Astrocyte (in vitro differentiated cells and primary cell): ENCODE results near the gene GPR137. TPM values are rescaled to one million over a fixed set of nuclear protein-coding genes. Genes with fewer than 3 reads are reported as not detected.

Experiments used
- DNase-seq: peaks from one replicate; pipeline ENCODE4 v3.0.0-alpha.2; 2010; ENCODE audit warnings: low read depth
- FAIRE-seq: peaks from 2 replicates; lab custom pipeline; 2011; peaks lifted over from hg19 to GRCh38; lab: Jason Lieb, UNC
- H2AFZ ChIP-seq: 2 replicates; pipeline ENCODE4 v1.6.0; 2012; ENCODE audit warnings: low read depth, low read length, inconsistent platforms
- H3K27ac ChIP-seq: 2 replicates; pipeline ENCODE4 v1.5.1; 2011; ENCODE audit warnings: low read depth, low read length, inconsistent platforms
- H3K27me3 ChIP-seq: 2 replicates; pipeline ENCODE4 v1.6.0; 2011; ENCODE audit warnings: low read length, inconsistent platforms; ENCODE audit not compliant: insufficient read depth
- H3K36me3 ChIP-seq: 2 replicates; pipeline ENCODE4 v1.5.1; 2011; ENCODE audit warnings: low read length, inconsistent platforms; ENCODE audit not compliant: insufficient read depth
- H3K4me1 ChIP-seq: 2 replicates; pipeline ENCODE4 v1.5.1; 2011; ENCODE audit warnings: low read length, inconsistent platforms; ENCODE audit not compliant: insufficient read depth
- H3K4me2 ChIP-seq: 2 replicates; pipeline ENCODE4 v1.6.0; 2012; ENCODE audit warnings: low read length, inconsistent platforms
- H3K4me3 ChIP-seq: 2 replicates; pipeline ENCODE4 v1.5.1; 2011; ENCODE audit warnings: low read depth, mild to moderate bottlenecking, low read length, inconsistent platforms; ENCODE audit not compliant: insufficient read depth
- H3K79me2 ChIP-seq: 2 replicates; pipeline ENCODE4 v1.6.0; 2012; ENCODE audit warnings: mild to moderate bottlenecking, low read length, inconsistent platforms; ENCODE audit not compliant: insufficient read depth
- H3K9ac ChIP-seq: 2 replicates; pipeline ENCODE4 v1.6.0; 2012; ENCODE audit warnings: mild to moderate bottlenecking, low read length, inconsistent platforms
- H3K9me3 ChIP-seq: 2 replicates; pipeline ENCODE4 v1.5.1; 2012; ENCODE audit warnings: low read depth, mild to moderate bottlenecking, low read length, inconsistent platforms; ENCODE audit not compliant: insufficient read depth
- H4K20me1 ChIP-seq: 2 replicates; pipeline ENCODE4 v1.6.0; 2012; ENCODE audit warnings: low read length, inconsistent platforms; ENCODE audit not compliant: insufficient read depth
- H3K27ac Mint-ChIP-seq: one replicate; pipeline ENCODE4 v1.8.0; 2021; ENCODE audit warnings: mild to moderate bottlenecking, mixed read lengths; ENCODE audit not compliant: unreplicated experiment
- H3K27me3 Mint-ChIP-seq: one replicate; pipeline ENCODE4 v1.8.0; 2021; ENCODE audit warnings: low read depth, mixed read lengths; ENCODE audit not compliant: unreplicated experiment
- H3K36me3 Mint-ChIP-seq: one replicate; pipeline ENCODE4 v1.8.0; 2021; ENCODE audit warnings: low read depth, mixed read lengths; ENCODE audit not compliant: unreplicated experiment
- H3K4me1 Mint-ChIP-seq: one replicate; pipeline ENCODE4 v1.8.0; 2021; ENCODE audit warnings: low read depth, mixed read lengths; ENCODE audit not compliant: unreplicated experiment
- H3K4me3 Mint-ChIP-seq: one replicate; pipeline ENCODE4 v1.8.0; 2021; ENCODE audit warnings: mild to moderate bottlenecking, moderate library complexity, mixed read lengths; ENCODE audit not compliant: unreplicated experiment
- H3K9me3 Mint-ChIP-seq: one replicate; pipeline ENCODE4 v1.8.0; 2021; ENCODE audit warnings: mild to moderate bottlenecking, mixed read lengths; ENCODE audit not compliant: unreplicated experiment
- CTCF ChIP-seq: IDR thresholded peaks from 2 replicates; pipeline ENCODE4 v1.5.1; 2011; ENCODE audit warnings: low read depth, mild to moderate bottlenecking, inconsistent platforms, low read length, moderate library complexity; ENCODE audit not compliant: insufficient read depth
- EZH2 ChIP-seq: IDR thresholded peaks from 2 replicates; pipeline ENCODE4 v1.6.1; 2012; ENCODE audit warnings: mild to moderate bottlenecking, low read length, inconsistent platforms; ENCODE audit not compliant: insufficient read depth
- total RNA-seq: library from RNA; stranded (reverse); gene quantifications from 2 replicates; pipeline ENCODE4 v1.2.1, GENCODE V29; 2021

The GPR137 gene
- total RNA-seq, 1 donor from 2014 or later: 46.8 TPM

GRCh38 chr11:64299847-64300648 lies 14.4 kb downstream of the GPR137 start, which contains the start of gene CATSPERZ:
Gene CATSPERZ, plus strand, starts transcription at chr11:64300358. Its CDS starts 53 bp downstream, at chr11:64300411.
- H3K27me3 Mint-ChIP-seq: peaks cover 57% of the 10 kb centered on the region
- peaks cover 57% of the 10 kb centered on the region for H3K27me3 ChIP-seq
- DNase-seq: no peak
- H3K4me2 ChIP-seq: peak within 1 kb of the TSS; percentile 81
- H4K20me1 ChIP-seq: peaks cover 5% of the 10 kb centered on the region
- H3K9ac ChIP-seq: no peak within 1 kb of the TSS
- FAIRE-seq: no peak
- H3K79me2 ChIP-seq: no peaks in the 10 kb centered on the region
- peak within 1 kb of the TSS; percentile 64 for H2AFZ ChIP-seq
- no peaks in the 10 kb centered on the region for H3K9me3 ChIP-seq
- no peak within 1 kb of the TSS for H3K27ac ChIP-seq
- no peaks in the 10 kb centered on the region for H3K9me3 Mint-ChIP-seq
- peaks cover 11% of the 10 kb centered on the region for H3K4me1 ChIP-seq
- no peaks in the 10 kb centered on the region for H3K36me3 Mint-ChIP-seq
- H3K4me3 ChIP-seq: peak within 1 kb of the TSS; percentile 34
- no peak for TF ChIP-seq CTCF
- peak; percentile 49 for TF ChIP-seq EZH2
- peak within 1 kb of the TSS; percentile 50 for H3K4me3 Mint-ChIP-seq
- H3K4me1 Mint-ChIP-seq: peaks cover 5% of the 10 kb centered on the region
- no peak within 1 kb of the TSS for H3K27ac Mint-ChIP-seq
- H3K36me3 ChIP-seq: no peaks in the 10 kb centered on the region

GRCh38 chr11:64303109-64304031 lies 17.7 kb downstream of the GPR137 start:
- DNase-seq: no peak
- no peak for FAIRE-seq
- Histone ChIP-seq H4K20me1 (peaks cover 6% of the 10 kb centered on the region), H3K36me3 (no peaks in the 10 kb centered on the region), H3K27me3 (peaks cover 24% of the 10 kb centered on the region), H3K9me3 (no peaks in the 10 kb centered on the region), H3K9ac (no peak overlapping the region), H3K4me2 (no peak overlapping the region), H3K79me2 (peaks cover 19% of the 10 kb centered on the region), H3K27ac (no peak overlapping the region), H2AFZ (no peak overlapping the region), H3K4me3 (no peak overlapping the region), H3K4me1 (peaks cover 23% of the 10 kb centered on the region)
- no peak for TF ChIP-seq EZH2
- TF ChIP-seq CTCF: no peak
- Mint-ChIP-seq H3K4me1 (no peaks in the 10 kb centered on the region), H3K9me3 (no peaks in the 10 kb centered on the region), H3K27ac (no peak overlapping the region), H3K36me3 (no peaks in the 10 kb centered on the region), H3K4me3 (peak overlapping the region; percentile 27), H3K27me3 (peaks cover 26% of the 10 kb centered on the region)
